Measurements from ENCODE around the gene ADAM19.

- no peak for TF ChIP-seq POLR2A (IDR thresholded peaks at IDR 0.05; ENCODE audit: low read length)
- TF ChIP-seq GATA1 (IDR thresholded peaks at IDR 0.05; ENCODE audit: low read depth, low read length), result no peak
Measured at GRCh38 chr5:157502143-157502647, 73.4 kb downstream of the ADAM19 start.

All from erythroblast (primary cell).